Measurements from ENCODE around the gene FGD2. TPM values are rescaled to one million over a fixed set of nuclear protein-coding genes. Genes with fewer than 3 reads are reported as not detected.

FGD2 gene, protein sequence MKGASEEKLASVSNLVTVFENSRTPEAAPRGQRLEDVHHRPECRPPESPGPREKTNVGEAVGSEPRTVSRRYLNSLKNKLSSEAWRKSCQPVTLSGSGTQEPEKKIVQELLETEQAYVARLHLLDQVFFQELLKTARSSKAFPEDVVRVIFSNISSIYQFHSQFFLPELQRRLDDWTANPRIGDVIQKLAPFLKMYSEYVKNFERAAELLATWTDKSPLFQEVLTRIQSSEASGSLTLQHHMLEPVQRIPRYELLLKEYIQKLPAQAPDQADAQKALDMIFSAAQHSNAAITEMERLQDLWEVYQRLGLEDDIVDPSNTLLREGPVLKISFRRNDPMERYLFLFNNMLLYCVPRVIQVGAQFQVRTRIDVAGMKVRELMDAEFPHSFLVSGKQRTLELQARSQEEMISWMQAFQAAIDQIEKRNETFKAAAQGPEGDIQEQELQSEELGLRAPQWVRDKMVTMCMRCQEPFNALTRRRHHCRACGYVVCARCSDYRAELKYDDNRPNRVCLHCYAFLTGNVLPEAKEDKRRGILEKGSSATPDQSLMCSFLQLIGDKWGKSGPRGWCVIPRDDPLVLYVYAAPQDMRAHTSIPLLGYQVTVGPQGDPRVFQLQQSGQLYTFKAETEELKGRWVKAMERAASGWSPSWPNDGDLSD
- total RNA-seq (ENCODE audit: low replicate concordance) = 0.10 TPM in 1 of 2 replicates, not detected in the other
- long read RNA-seq, partial matches to known transcripts = 1 of 1 reads
- long read RNA-seq, other reads (novel, unspliced or antisense) = 0 of 1 reads

GRCh38 chr6:37005061-37005810 is at the start of gene FGD2:
Gene FGD2, plus strand, starts transcription at chr6:37005655. Its CDS starts 163 bp downstream, at chr6:37005818.
- Mint-ChIP-seq H3K27me3 (peaks cover 2% of the 10 kb centered on the region), H3K27ac (no peak within 1 kb of the TSS), H3K36me3 (no peaks in the 10 kb centered on the region), H3K4me3 (no peak within 1 kb of the TSS), H3K9me3 (no peaks in the 10 kb centered on the region), H3K4me1 (ENCODE audit: unreplicated experiment) (no peaks in the 10 kb centered on the region)
- no peak for DNase-seq (ENCODE audit: extremely low spot score, unreplicated experiment)
- no peak for TF ChIP-seq CTCF (conservative IDR thresholded peaks at IDR 0.05)

GRCh38 chr6:36955671-36956445 is 49.6 kb upstream of the FGD2 start:
- H3K9me3 Mint-ChIP-seq = no peaks in the 10 kb centered on the region
- no peaks in the 10 kb centered on the region for H3K36me3 Mint-ChIP-seq
- peaks cover 3% of the 10 kb centered on the region for H3K27me3 Mint-ChIP-seq
- no peaks in the 10 kb centered on the region for H3K4me1 Mint-ChIP-seq (ENCODE audit: unreplicated experiment)
- H3K4me3 Mint-ChIP-seq = no peak overlapping the region
- TF ChIP-seq CTCF (conservative IDR thresholded peaks at IDR 0.05) = no peak
- no peak overlapping the region for H3K27ac Mint-ChIP-seq
- no peak for DNase-seq (ENCODE audit: extremely low spot score, unreplicated experiment)

DNA sequence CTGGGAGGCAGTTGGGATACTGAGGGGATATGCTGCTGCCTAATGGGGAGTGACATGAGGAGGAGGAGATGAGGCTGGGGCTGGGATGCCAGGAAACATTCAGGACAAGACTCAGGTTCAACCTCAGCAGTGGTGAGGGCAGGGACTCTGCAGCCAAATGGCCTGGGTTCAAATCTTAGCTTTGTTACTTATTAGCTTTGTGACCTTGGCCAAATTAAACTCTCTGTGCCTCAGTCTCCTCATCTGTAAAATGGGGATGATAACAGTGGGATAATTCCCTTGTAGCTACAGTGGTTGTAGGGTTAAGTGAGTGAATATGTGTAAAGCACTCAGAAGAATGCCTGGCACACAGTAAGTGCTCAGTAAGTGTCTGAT is 49.0 kb upstream of the FGD2 start:
- Mint-ChIP-seq H3K4me3 (no peak overlapping the region), H3K27ac (no peak overlapping the region), H3K9me3 (no peaks in the 10 kb centered on the region), H3K27me3 (peaks cover 3% of the 10 kb centered on the region), H3K36me3 (no peaks in the 10 kb centered on the region), H3K4me1 (ENCODE audit: unreplicated experiment) (no peaks in the 10 kb centered on the region)
- DNase-seq (ENCODE audit: extremely low spot score, unreplicated experiment) = no peak
- no peak for TF ChIP-seq CTCF (conservative IDR thresholded peaks at IDR 0.05)

DNA sequence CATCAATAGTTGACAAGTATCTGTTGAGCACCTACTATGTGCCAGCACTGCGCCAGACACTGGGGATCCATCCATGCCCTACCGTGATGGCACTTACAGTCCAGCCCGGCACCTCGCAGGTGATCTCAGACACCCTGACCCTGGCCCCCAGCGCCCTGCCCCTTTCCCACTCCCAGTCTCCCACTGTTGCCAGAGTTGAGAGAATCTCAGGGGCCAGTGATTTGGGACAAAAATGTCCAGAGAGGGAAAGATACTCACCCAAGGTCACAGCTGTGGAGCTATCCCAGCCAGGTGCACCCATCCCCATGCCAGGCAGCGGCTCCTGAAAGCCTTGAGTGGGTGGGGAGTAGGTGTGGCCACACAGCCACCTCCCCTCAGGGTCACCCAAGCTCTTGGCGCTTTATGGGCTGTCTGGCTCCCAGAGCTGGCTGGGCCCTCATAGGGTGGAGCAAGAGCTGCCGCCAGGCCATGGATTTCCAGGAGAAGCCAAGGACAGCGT is 47.6 kb upstream of the FGD2 start:
- no peak overlapping the region for H3K4me3 Mint-ChIP-seq
- no peak overlapping the region for H3K27ac Mint-ChIP-seq
- no peak for TF ChIP-seq CTCF (conservative IDR thresholded peaks at IDR 0.05)

More for the DNA sequence above, 47.6 kb upstream of the FGD2 start:
- H3K27me3 Mint-ChIP-seq = peaks cover 3% of the 10 kb centered on the region
- DNase-seq (ENCODE audit: extremely low spot score, unreplicated experiment) = no peak
- no peaks in the 10 kb centered on the region for H3K9me3 Mint-ChIP-seq
- H3K36me3 Mint-ChIP-seq = no peaks in the 10 kb centered on the region
- H3K4me1 Mint-ChIP-seq (ENCODE audit: unreplicated experiment) = peaks cover 2% of the 10 kb centered on the region
